ENCODE measurements around the gene DLX2.
"Not testable (repeated sequence)": the region's sequence is repeated elsewhere in the genome, so short reads cannot be mapped to it uniquely, and the experiment has no call there.

Gene DLX2

DNA sequence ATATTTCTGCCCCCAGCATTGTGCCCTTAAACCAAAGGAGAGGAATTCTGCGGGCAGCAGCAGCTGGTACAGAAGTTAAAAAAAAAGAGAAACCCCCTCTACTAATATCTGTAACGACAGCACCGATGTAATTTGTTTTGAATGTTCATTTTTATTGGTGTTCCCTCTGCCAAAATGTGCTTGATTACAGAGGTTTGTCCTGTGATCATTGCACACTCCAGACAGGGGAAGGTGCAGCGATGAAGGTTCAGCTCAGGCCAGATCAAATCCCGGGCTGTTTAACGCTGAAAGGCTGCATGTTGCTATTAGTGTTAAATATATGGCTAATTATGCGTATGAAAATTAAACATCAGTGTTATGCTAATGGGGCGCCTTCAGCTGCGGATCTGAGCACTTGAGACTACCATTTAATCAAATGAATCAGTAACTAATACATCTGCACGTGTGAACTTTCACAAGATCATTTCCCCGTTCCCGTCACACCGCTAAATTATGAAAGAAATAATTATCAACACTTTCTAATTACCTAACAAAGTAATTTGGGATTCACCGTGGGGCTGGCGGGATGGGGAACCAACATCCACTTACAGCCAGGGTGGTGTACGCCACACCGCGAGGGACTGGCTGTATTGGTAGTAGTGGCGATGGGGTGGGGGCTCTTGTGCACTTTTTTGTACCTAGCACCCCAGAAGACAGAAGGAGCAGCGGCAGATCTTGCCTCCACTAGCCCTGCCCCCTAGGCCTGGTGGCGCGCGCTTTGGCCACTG is 18.9 kb downstream of the DLX2 start:
- no peak for DNase-seq (ENCODE audit: low read depth in 2 of 2)

DNA sequence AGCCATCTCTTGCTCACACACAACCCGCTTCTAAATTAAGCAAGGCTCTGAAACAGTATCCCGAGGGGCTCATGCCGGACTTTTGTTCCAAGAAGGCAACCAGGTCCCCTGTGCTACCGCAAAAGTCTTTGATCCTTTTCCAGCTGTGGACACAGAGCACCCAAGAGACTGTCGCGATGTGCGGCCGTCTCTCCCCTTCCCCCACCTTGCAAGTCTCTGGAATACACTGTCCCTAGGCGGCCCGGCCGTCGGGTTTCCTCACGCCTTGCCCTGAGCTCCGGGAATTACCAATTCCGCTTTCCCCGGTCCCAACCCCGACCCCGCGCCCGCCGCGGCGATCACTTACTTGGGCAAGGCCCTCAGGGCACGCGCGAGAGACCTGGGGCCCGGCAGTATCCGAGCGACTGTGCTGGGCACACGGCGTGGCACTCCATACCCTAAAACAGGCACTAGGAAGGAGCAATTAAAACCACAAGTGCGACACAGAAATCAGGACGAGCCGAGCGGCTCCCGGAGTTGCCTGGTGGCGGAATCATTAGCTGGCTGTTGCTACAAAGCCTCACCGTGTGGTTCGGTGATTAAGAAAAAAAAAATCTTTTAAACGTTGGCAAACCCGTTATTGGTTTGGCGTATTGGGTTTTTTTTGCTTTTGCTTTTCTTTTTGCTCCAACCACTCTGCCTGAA is 19.6 kb downstream of the DLX2 start:
- DNase-seq (ENCODE audit: low read depth in 2 of 2) = no peak

DNA sequence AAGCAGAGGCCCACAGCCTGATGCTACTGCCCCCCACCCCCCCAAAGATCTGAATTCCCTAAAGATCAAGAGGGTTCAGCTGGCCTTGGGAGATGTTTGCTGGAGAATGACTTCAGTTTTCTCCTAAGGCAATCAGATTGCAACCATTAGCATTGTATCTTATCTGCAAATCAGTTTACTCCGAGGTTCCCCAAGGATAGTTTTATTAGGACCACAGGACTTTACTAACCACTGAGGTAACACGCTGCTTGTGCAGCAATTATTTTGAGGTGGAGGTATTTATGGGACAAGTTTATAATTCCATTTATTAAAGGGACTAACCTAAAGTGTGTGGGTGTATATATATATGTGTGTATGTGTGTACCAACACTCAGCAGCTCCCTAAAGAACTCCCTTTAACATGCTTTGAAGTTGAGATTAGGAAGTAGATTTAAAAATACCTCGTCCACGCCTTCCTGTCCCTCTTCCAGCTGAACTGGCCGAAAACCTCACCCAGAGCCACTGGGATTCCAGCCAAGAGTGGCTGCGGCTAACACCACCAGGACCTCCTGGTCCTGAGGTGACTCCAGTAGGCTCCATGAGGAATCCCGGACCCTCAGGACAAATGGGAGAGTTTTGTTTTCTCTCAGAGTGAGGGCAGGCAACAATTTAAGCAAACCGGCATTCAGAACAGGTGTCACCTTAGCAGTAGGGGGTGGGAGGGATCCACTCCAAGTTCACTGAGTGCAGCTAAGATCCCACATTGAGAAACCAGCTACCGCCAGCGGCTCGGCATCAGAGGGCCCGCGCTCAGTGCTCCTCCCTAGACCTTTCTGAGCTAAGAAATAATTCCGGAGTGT is 20.4 kb downstream of the DLX2 start:
- DNase-seq (ENCODE audit: low read depth in 2 of 2) = no peak

DNA sequence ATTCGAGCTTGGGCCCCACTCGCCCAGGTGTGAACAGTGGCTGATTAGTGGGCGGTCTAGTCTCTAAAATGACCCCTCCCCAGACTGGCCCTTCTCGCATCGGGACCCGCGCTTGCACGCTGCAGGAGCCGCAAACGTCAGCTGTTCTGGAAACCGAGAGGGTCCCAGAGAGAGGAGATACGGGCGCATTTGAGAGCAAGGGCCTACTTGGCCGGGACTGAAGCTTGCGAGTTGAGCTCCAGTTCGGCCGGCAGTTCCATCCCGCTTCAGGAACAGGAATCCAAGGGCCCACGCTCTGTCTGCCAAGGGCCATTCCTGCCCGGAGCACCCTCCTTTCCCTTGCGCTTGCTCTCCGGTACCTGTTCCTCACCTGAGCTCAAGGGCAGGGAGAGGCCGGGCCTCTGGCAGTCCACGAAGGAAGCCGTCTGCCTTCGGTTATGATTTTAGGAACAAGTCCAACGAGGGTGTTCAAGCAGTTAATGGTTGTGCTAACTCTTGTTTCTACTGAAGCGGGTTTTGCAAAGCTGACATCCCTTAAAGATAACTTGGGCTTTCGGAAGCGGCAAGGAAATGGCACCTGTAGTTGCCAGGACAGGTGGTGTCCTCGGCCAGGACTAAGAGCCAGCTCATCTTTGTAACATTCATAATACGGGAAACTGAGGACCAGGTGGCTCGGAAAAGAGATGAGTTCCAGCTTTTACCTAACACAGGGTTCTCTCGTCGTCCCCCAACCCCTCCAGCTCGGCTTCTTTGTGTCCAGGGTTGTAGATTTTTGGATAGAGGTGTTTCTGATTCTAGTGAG is 21.3 kb downstream of the DLX2 start:
- no peak for DNase-seq (ENCODE audit: low read depth in 2 of 2)

- no peak for DNase-seq (ENCODE audit: low read depth in 2 of 2)
Measured at GRCh38 chr2:172080641-172081220, 22.0 kb downstream of the DLX2 start.

- DNase-seq (ENCODE audit: low read depth in 2 of 2) = no peak
Measured at GRCh38 chr2:172079838-172080640, 22.7 kb downstream of the DLX2 start.

DNA sequence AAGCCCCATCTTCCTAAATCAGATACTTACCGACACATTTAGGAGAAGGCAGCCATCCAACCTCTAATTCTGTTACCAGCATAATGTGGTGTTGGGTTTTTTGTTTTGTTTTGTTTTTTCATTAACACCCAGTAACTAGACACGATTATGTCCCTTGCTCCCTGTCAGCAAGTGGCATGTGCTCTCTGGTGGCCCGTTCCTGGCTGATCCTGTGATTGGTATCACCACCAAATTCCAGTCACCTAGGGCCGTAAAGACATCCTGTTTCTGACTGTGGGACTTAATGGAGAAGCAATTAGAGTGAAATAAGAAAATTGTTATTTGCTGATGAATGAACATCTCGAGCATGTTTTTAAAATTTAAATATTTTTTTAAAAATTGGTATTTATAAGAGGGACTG is 23.3 kb downstream of the DLX2 start:
- no peak for DNase-seq (ENCODE audit: low read depth in 2 of 2)

DNA sequence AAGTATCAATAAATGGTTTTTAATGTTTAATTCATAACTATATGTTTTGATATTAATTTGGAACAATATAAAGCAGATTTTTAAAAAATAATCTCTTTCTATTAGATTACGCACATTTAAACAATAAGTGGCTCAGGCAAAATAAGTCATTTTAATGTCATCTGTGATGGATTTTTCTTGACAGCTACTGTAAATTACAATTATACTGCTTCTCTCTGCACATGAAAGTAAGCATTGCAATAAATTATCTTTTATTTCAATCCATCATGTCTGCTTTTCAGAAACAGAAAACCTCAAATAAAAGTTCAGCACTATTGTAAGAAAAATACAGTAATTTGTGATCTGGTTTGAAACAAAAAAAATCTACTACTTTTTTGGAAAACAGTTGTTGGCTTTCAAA is 28.4 kb downstream of the DLX2 start:
- no peak for DNase-seq (ENCODE audit: low read depth in 2 of 2)

DNA sequence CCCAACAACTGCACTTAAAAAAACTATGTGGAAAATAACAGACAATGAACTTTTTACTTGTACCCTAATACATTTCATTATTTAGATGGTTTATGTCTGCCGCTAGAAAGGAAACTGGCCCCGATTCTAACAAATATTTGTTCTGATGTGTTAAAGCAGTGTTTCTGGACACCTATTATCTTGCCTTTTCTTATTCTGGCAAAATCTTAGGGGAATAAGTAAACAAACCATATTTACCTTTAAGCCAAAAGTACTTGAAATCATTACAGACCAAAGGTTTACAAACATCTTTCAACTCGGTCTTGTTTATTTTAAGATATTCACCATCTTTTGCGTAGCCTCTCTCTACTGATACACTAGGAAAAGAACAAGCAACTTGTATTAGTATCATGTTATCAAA is 29.2 kb downstream of the DLX2 start:
- DNase-seq (ENCODE audit: low read depth in 2 of 2) = no peak

DNA sequence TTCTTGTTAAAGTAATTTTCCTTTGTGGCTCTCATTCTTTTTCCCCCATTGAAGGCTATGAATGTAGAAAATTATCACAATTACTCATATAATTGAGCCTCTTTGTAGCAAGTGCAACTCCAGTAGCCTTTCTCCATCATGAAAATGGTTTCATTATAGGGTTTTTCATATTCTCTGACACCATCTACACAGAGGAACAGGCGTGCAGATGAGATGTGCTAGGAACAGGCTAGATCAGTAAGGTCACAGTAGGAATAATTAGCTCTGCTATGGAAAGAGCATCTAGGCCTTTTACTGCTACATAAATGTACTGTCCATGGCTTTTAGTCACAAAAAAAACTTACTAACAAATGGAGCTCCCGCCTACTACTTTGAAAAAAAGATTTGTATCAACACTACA is 30.0 kb downstream of the DLX2 start:
- no peak for DNase-seq (ENCODE audit: low read depth in 2 of 2)

DNA sequence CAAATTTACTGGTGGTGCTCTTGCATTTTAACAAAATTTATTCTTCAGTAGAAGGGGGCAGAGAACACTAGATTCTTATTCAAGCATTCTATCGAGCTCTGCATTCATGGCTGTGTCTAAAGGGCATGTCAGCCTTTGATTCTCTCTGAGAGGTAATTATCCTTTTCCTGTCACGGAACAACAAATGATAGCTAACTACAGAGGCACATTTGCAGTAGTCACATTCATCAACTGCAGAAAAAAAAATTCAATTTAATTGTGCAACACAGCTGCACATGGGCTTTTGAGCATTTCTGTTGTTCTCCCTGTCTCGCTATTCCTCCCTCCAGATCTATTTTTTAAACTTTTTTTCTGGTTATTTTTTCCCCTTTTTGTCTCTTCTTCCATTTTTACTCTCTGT is 30.4 kb downstream of the DLX2 start:
- no peak for DNase-seq (ENCODE audit: low read depth in 2 of 2)

- no peak for DNase-seq (ENCODE audit: low read depth in 2 of 2)
Measured at GRCh38 chr2:172070936-172071335, 31.8 kb downstream of the DLX2 start.

DNA sequence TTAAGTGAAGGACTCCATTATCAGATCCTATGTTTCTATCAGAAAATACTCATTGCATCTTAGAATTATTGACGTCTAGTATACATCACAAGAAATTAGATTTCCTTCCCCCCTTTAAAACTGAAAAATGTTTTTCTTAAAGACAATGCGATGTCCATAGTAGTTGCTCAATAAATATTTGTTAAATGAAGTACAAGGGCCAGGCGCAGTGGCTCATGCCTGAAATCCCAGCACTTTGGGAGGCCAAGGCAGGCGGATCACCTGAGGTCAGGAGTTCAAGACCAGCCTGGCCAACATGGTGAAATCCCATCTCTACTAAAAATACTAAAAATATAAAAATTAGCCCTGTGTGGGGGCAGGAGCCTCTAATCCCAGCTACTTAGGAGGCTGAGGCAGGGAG is 34.8 kb downstream of the DLX2 start:
- not testable (repeated sequence) for DNase-seq (ENCODE audit: low read depth in 2 of 2)

- DNase-seq (ENCODE audit: low read depth in 2 of 2) = no peak
Measured at GRCh38 chr2:172066394-172066886, 36.3 kb downstream of the DLX2 start.

DNA sequence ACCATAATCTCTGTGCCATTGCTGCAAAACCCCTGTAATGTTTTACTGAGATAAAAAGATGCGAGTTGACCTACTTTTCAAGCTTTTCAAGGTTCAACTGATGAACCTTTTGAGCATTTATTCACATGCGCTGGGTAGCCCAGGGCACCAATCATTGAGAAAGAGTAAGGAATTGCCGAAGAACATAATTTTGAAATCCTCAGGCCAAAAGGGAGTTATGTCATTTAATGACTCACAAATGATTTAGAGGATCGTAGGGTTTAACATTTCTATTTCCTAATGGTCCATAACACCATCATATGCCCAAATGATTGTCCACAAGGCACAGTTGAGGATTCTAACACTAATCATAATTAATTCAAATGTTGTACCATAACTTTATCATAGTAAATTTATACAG is 37.6 kb downstream of the DLX2 start:
- no peak for DNase-seq (ENCODE audit: low read depth in 2 of 2)

DNA sequence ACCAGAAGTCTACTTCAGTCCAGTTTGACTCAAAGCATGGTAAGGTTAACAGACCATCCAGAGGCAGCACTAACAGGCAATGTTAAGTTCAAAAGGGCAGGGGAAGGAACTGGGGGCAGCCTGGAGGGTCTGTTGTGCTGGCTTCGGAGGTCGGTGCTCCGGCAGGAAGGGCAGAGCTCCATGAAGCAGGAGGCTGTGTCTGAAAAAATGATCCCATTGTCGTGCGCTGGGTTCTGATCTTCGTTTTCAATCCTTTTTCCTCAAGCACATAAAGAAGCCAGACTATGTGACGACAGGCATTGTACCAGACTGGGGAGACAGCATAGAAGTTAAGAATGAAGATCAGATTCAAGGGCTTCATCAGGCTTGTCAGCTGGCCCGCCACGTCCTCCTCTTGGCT is 39.3 kb downstream of the DLX2 start:
- no peak for DNase-seq (ENCODE audit: low read depth in 2 of 2)

DNA sequence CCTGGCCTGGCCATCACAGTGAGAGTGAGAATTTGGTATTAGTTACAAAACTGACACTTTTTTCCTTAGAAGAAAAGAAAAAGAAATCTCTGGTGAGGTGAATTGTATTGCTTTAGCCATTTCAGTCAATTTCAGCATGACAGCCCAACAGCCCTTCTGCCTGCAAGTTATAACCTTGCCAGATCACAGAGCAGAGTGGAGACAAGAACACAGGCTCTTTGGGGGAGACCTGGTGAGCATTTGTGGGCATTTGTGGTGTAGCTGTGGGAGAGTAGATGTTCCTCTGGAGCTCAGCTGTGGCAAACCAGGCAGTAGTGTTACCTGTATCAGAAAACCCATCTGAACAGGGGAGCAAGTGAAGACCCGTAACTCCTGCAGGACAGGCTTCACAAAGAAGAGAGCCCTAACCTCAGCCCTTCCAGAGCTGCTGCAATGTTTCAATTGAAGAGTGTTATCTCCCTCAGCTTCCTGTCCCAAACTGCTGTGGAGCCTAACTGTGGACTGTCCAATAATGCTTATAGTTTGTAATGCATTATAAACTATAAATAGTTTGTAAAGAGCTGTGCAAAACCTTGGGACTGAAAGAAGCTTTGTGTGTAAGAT is 40.2 kb downstream of the DLX2 start:
- DNase-seq (ENCODE audit: low read depth in 2 of 2) = no peak

- DNase-seq (ENCODE audit: low read depth in 2 of 2) = not testable (repeated sequence)
Measured at GRCh38 chr2:172060118-172060517, 42.6 kb downstream of the DLX2 start.

DNA sequence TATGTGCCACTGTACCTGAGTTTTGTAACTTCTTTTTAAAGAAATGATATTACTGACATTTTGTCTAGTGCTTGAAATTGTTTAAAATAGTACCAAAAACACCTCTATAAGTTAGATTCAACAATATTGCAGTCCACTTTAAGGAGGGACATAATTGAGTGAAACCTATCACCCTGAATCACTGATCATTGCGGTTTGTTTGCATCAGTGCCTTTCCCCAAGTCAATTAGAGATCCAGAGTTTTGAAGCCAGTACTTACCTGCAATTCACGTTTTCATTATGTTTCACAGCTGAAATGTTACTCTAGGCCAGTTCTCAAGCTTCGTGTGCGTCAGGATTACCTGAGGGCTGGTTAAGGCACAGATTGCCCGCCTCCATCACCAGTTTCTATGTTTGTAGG is 44.0 kb downstream of the DLX2 start:
- DNase-seq (ENCODE audit: low read depth in 2 of 2) = no peak

GRCh38 chr2:172056293-172056692 is 46.4 kb downstream of the DLX2 start:
- no peak for DNase-seq (ENCODE audit: low read depth in 2 of 2)

Measured in activated CD4-positive, alpha-beta T cell treated with anti-CD3 and anti-CD28 coated beads for 24 hours (primary cell).